AG09309 (cell line): ENCODE data around the gene CCM2L.

Experiments
- DNase-seq: peaks from one replicate; pipeline ENCODE4 v3.0.0-alpha.2; 2010; ENCODE audit warnings: low read depth
- H3K4me3 ChIP-seq: 2 replicates; pipeline ENCODE4 v1.5.1; 2011; ENCODE audit warnings: mild to moderate bottlenecking, low read depth, low read length, moderate library complexity; ENCODE audit not compliant: control insufficient read depth
- TF ChIP-seq, protein P1 (sequence below): IDR thresholded peaks from 2 replicates; pipeline ENCODE4 v1.5.1; 2011; ENCODE audit warnings: mild to moderate bottlenecking, low read depth, low read length, inconsistent platforms; ENCODE audit not compliant: insufficient read depth, control insufficient read depth; ENCODE audit errors: missing control alignments

Gene CCM2L

DNA sequence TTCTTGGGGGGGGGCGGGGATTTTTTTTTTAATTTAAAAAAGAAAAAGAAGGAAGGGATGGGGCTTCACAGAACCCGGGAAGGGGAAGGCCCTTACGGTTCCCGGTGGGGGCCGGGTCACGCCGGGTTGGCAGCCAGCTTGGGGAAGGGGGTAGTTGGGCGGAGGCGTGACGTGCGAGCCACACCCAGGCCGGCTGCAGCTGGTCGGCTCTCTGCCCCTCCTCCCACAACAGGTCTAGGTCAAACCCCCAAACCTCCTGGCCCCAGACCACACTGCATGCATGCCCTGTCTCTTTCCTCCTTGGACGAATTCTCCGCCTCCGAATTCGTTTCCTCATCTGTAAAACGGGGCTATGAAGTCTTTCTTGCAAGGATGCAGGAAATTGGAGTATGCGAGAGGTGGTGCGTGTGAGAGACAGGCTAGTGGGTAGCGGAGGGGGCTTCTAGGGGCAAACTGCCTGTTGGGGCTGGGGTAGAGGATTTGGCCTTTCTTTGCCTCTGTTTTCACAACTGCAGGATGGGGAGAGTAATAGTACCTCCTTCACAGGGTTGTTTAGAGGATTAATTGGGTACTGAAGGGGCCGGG is 42.6 kb downstream of the CCM2L start:
- no peak overlapping the region for H3K4me3 ChIP-seq
- no peak for DNase-seq
- TF ChIP-seq, protein P1, sequence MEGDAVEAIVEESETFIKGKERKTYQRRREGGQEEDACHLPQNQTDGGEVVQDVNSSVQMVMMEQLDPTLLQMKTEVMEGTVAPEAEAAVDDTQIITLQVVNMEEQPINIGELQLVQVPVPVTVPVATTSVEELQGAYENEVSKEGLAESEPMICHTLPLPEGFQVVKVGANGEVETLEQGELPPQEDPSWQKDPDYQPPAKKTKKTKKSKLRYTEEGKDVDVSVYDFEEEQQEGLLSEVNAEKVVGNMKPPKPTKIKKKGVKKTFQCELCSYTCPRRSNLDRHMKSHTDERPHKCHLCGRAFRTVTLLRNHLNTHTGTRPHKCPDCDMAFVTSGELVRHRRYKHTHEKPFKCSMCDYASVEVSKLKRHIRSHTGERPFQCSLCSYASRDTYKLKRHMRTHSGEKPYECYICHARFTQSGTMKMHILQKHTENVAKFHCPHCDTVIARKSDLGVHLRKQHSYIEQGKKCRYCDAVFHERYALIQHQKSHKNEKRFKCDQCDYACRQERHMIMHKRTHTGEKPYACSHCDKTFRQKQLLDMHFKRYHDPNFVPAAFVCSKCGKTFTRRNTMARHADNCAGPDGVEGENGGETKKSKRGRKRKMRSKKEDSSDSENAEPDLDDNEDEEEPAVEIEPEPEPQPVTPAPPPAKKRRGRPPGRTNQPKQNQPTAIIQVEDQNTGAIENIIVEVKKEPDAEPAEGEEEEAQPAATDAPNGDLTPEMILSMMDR = no peak

GRCh38 chr20:32053648-32054047 is 43.4 kb downstream of the CCM2L start:
- TF ChIP-seq, protein P1 = no peak
- DNase-seq = no peak

GRCh38 chr20:32056708-32057483 is 46.7 kb downstream of the CCM2L start:
- no peak overlapping the region for H3K4me3 ChIP-seq

More at GRCh38 chr20:32053648-32054047, 43.4 kb downstream of the CCM2L start:
- H3K4me3 ChIP-seq = no peak overlapping the region

DNA sequence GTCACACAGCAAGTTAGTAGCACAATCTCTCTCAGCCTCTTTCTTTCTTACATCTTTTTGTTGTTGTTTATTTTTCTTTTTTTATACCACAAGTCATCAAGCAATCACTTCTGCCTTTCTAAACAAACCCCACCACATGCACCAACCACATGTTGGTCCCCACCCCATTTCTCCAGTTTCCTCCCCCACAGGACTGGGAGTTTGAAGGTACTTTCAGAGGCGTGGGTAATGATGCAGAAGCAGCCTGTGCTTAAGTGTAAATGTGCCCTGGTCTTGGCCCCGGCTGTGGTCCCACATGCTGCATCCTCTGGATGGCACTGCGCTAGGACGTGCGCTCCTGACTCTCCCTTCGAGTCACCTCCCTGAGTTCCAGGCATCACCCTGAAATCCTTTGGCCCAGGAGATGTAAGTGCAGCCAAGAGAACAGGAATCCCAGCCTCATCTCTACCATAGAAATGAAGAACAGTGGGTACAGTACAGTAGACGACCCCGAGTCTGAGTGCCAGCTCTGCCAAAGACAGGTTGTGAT is 47.5 kb downstream of the CCM2L start:
- H3K4me3 ChIP-seq = no peak overlapping the region
- TF ChIP-seq, protein P1 = no peak
- no peak for DNase-seq

More at GRCh38 chr20:32056708-32057483, 46.7 kb downstream of the CCM2L start:
- TF ChIP-seq, protein P1 = no peak
- DNase-seq = no peak

GRCh38 chr20:32059189-32059588 is 49.0 kb downstream of the CCM2L start:
- no peak overlapping the region for H3K4me3 ChIP-seq
- no peak for DNase-seq
- TF ChIP-seq, protein P1 = no peak

GRCh38 chr20:32062776-32063170 is 52.5 kb downstream of the CCM2L start:
- DNase-seq = no peak
- no peak overlapping the region for H3K4me3 ChIP-seq
- TF ChIP-seq, protein P1 = no peak
